Activated CD4-positive, alpha-beta T cell treated with anti-CD3 and anti-CD28 coated beads, Interleukin-2, amount 50 U/mL, for 4 hours (primary cell): ENCODE measurements around the gene ZNF57.
A peak's percentile ranks its signal among the peaks of the same experiment; 100 is the strongest.
"Not testable (repeated sequence)": the region's sequence is repeated elsewhere in the genome, so short reads cannot be mapped to it uniquely, and the experiment has no call there.

Source experiments
- DNase-seq, 2 experiments: peaks; one replicate each; pipeline ENCODE4 v3.0.0-alpha.2; 2020

The ZNF57 gene

DNA sequence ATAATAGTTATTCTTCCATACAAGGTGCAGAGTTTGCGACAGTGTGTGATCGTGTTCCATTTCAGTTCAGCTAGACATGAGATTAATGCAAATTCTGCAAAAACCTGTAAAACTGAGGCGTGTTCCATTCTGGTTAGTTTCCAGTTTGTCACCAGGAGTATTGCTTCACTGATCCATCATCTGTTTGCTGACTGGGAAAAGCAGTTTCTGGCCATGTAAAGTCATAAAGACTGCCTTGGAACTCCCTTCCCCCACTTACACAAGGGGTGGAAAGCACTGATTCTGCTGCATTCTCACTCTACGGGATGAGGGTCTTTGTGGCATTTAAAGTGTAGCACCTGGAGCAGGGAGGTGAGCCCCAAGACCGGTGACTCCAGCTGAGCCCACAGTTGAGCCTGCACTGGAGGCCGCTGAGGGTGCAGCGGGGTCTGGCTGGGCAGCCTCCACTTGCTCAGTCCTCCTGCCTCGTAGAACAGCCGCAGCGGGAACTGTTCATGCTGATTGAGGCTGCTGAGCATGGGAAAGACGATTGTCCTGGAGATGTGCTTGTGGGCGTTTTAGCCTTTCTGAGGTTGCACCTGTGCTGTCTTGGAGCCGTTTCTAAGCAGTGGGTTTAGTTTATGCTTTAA is 2.0 kb downstream of the ZNF57 start:
- no peak for DNase-seq

GRCh38 chr19:2903326-2903725 is 2.6 kb downstream of the ZNF57 start:
- not testable (repeated sequence) for DNase-seq

DNA sequence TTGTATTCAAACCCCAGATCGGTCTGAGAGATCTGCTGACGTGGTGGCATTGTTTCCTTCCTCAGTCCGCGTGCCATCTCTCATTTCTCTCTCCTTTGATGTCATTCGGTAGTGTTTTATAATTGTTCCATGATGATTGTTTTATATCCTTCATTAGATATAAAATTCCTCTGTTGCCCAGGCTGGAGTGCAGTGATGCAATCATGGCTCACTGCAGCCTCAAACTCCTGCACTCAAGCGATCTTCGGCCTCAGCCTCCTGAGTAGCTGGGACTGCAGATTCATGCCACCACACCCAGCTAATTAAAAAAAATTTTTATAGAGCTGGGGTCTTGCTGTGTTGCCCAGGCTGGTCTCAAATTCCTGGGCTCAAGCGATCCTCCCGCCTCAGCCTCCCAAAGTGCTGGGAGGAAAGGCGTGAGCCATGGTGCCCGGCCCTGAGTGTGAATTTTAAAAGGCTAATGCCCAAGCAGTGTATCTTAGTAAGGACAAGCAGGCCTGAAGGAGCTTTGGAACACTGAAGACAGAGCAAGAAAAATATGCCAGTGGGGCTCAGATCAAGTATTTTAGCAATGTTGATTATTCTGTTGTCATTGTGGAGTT is 5.3 kb downstream of the ZNF57 start:
- DNase-seq, result no peak

GRCh38 chr19:2906631-2907195 is 6.0 kb downstream of the ZNF57 start:
- DNase-seq, result no peak

- no peak for DNase-seq
Observed at GRCh38 chr19:2912306-2912705, 11.6 kb downstream of the ZNF57 start.

DNA sequence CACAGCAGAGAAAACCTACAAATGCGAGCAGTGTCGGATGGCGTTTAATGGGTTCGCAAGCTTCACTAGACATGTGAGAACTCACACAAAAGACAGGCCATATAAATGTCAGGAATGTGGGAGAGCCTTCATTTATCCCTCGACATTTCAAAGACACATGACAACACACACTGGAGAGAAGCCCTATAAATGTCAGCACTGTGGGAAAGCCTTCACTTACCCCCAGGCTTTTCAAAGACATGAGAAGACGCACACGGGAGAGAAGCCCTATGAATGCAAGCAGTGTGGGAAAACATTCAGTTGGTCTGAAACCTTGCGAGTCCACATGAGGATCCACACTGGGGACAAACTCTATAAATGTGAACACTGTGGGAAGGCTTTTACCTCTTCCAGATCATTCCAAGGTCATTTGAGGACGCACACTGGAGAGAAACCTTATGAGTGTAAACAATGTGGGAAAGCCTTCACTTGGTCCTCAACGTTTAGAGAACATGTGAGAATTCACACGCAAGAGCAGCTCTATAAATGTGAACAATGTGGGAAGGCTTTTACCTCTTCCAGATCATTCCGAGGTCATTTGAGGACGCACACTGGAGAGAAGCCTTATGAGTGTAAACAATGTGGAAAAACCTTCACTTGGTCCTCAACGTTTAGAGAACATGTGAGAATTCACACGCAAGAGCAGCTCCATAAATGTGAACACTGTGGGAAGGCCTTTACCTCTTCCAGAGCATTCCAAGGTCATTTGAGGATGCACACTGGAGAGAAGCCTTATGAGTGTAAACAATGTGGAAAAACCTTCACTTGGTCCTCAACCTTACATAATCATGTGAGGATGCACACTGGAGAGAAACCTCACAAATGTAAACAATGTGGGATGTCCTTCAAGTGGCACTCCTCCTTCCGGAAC is 16.8 kb downstream of the ZNF57 start:
- DNase-seq, result no peak

- DNase-seq, result no peak
Observed at GRCh38 chr19:2922987-2923386, 22.3 kb downstream of the ZNF57 start.

GRCh38 chr19:2923510-2923909 is 22.8 kb downstream of the ZNF57 start:
- DNase-seq, result no peak

- no peak for DNase-seq
Observed at GRCh38 chr19:2926341-2927031, 25.8 kb downstream of the ZNF57 start.

DNA sequence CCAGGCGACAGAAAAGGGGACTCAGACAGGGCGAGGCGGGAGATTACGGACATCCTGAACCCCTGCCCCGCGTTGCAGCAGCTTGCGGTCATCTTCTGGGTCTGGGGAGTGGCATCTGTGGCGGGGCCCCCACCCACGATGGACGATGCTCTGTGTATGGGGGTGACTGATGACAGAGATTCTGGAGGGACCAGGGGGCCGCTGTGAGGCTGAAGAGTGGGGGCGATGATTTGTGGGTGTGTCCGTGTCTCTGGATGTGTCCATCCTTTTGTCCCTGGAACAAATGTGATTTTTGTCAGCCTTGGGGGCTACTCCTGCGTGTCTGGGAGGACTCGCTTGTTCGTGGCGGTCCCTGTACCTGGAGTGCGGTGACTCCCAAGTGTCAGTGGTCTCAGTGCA is 26.3 kb downstream of the ZNF57 start:
- DNase-seq, result no peak

- no peak for DNase-seq
Observed at GRCh38 chr19:2933490-2933910, 32.8 kb downstream of the ZNF57 start.

- DNase-seq, result not testable (repeated sequence)
Observed at GRCh38 chr19:2935863-2936262, 35.1 kb downstream of the ZNF57 start.

DNA sequence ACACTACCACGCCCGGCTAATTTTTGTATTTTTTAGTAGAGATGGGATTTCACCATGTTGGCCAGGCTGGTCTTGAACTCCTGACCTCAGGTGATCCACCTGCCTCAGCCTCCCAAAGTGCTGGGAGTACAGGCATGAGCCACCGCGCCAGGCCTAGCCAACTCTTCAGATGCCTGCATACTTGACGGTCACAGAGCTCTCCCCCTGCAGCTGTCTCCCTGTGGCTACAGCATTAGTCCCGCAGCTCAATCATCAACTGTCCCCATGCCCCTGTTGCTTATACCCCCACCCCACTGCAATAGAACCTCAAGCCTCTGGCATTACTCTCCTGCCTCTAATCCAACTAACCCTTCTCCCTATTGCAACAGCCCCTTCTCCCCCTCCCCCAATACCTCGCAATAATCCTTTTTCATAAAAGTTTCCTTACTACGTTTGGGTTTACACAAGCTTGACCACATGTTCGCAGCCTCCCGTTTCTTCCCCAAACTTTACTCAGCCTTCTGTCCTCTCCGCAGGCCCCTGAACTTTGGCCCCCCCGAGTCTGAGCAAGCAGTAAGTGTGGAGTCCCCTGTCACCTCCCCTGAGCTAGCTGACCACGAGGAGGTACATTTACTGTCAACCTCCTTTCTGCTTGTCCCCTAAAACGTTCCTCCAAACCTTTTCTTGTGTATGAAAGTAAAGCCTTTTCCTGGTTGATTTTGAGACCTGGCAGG is 42.4 kb downstream of the ZNF57 start:
- DNase-seq, result no peak

DNA sequence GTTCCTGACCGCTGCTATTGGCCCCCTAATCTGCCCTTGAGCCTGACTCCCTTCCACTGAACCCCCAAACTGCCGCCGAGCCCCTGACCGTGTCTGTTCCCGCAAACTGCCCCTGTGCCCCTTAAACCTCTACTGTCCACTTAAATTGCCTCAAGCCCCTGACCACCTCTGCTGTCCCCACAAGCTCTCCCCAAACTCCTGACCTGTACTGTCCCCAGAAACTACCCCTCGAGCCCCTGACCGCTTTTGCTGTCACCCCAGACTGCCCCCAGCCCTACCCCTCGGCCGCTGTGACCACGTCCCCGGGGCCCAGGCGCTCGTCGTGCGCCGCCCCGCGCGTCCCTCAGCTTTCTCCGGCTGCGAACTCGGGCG is 43.7 kb downstream of the ZNF57 start:
- DNase-seq, result no peak

GRCh38 chr19:2944775-2945574 is 44.2 kb downstream of the ZNF57 start, which contains the start of gene ZNF77:
Gene ZNF77, minus strand, starts transcription at chr19:2944971. Its CDS starts 131 bp downstream, at chr19:2944840.
- DNase-seq, result peak; percentile 99 to 100

- DNase-seq, result no peak
Observed at GRCh38 chr19:2945575-2946184, 45.0 kb downstream of the ZNF57 start.

DNA sequence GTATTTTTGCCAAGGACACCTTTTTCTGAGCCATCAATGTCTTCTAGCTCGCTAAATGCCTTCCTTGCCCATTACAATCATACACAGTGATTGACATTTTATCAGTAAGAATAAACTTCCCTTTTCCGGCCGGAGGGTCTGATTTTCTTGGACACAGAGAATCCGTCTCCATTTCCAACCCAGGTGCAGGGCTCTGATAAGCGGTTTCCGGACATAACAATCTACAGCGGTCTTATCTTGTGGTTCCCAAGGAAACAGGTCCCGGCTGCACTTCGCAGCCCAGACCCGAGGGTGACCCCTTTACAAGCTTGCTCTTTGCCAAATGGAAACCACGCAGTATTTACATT is 49.2 kb downstream of the ZNF57 start:
- DNase-seq, result no peak

DNA sequence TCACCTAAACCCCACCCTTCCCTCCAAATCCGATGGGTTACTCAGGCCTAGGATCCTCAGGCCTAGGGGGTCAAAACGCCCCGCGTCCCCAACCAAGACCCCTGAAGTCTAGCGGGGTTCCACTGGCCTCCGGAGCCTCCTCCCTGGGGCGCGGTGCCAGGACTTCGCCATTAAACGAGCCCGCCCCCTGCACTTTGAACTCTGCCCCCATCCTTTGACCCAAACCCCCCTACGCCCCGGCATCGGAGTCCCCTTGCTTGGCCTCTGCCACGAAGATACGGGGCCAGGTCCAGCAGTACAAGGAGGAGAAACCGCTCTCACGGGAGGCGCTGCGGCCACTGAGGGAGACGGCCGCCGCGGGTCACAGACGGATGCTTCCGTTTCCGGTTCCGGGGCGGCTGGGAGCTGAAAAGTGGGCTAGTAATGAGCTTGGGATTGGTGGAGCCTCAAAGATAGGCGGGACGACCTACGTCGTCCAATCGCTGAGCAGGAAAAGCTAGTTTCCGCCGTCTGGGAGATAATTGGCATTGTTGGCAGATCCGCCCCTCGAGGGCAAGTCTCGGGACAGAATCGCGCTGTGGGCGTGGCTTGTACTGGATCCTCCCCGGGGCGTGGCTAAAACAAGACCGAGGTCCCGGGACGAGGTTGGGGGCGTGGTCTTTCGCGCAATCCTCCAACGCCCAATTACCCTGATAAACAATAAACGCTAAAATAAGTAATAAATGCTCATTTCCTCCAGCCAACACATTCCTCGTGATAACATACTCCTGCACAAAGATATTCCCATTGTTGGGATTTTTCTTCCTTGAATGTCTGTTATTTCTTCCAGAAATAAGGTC is 49.8 kb downstream of the ZNF57 start:
- peak; percentile 100 for DNase-seq

GRCh38 chr19:2952953-2953481 is 52.3 kb downstream of the ZNF57 start:
- no peak for DNase-seq

DNA sequence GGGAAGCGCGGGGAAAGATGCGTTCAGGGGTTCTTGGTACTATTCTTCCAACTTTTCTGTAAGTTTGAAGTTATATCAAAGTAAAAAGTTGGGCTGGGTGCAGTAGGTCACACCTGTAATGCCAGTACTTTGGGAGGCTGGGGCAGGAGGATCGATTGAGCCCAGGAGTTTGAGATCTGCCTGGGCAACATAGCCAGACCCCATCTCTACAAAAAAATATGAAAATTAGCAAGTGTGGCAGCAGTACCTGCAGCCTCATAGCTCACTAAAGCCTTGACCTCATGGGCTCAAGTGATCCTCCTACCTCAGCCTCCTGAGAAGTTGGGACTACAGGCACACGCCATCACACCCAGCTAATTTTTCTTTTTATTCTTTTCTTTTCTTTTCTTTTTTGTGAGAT is 56.4 kb downstream of the ZNF57 start:
- no peak for DNase-seq
